Chondrocyte (in vitro differentiated cells): ENCODE results near the gene COX5B. TPM values are rescaled to one million over a fixed set of nuclear protein-coding genes. Genes with fewer than 3 reads are reported as not detected.

Experiments used
- DNase-seq: peaks from one replicate; pipeline ENCODE4 v3.0.0; 2021; ENCODE audit warnings: mixed read lengths, low spot score
- H3K27ac Mint-ChIP-seq: one replicate; pipeline ENCODE4 v1.8.0; 2021; ENCODE audit warnings: mild to moderate bottlenecking, moderate library complexity, mixed read lengths; ENCODE audit not compliant: unreplicated experiment
- H3K27me3 Mint-ChIP-seq: 2 replicates; pipeline ENCODE4 v1.8.0; 2021; ENCODE audit warnings: low read depth, mixed read lengths
- H3K36me3 Mint-ChIP-seq: 2 replicates; pipeline ENCODE4 v1.8.0; 2021; ENCODE audit warnings: low read depth, mixed read lengths
- H3K4me1 Mint-ChIP-seq: 2 replicates; pipeline ENCODE4 v1.8.0; 2021; ENCODE audit warnings: low read depth, mild to moderate bottlenecking, mixed read lengths
- H3K4me3 Mint-ChIP-seq: one replicate; pipeline ENCODE4 v1.8.0; 2021; ENCODE audit warnings: mild to moderate bottlenecking, moderate library complexity, mixed read lengths; ENCODE audit not compliant: unreplicated experiment
- H3K9me3 Mint-ChIP-seq: 2 replicates; pipeline ENCODE4 v1.8.0; 2021; ENCODE audit warnings: low read depth, mixed read lengths
- CTCF ChIP-seq: fragments of 200-600 bp; sonication (generic); IDR thresholded peaks from 2 replicates; pipeline ENCODE4 v1.5.0; 2021; ENCODE audit warnings: antibody characterized with exemption, mild to moderate bottlenecking, moderate library complexity
- total RNA-seq: library from RNA; stranded (reverse); gene quantifications from 3 replicates; pipeline ENCODE4 v1.2.1, GENCODE V29; 2021

COX5B gene
- total RNA-seq, 1 donor from 2014 or later, result 147 TPM

GRCh38 chr2:97658691-97659157 is 12.9 kb downstream of the COX5B start:
- peaks cover 27% of the 10 kb centered on the region for H3K36me3 Mint-ChIP-seq
- H3K27me3 Mint-ChIP-seq, result no peaks in the 10 kb centered on the region
- DNase-seq, result no peak
- H3K4me3 Mint-ChIP-seq, result no peak overlapping the region
- H3K4me1 Mint-ChIP-seq, result peaks cover 23% of the 10 kb centered on the region
- no peak overlapping the region for H3K27ac Mint-ChIP-seq
- TF ChIP-seq CTCF, result no peak
- H3K9me3 Mint-ChIP-seq, result peaks cover 16% of the 10 kb centered on the region

GRCh38 chr2:97659256-97660043 is 13.6 kb downstream of the COX5B start:
- no peak for TF ChIP-seq CTCF
- no peaks in the 10 kb centered on the region for H3K27me3 Mint-ChIP-seq
- peaks cover 23% of the 10 kb centered on the region for H3K4me1 Mint-ChIP-seq
- no peak for DNase-seq
- no peak overlapping the region for H3K4me3 Mint-ChIP-seq
- peaks cover 8% of the 10 kb centered on the region for H3K9me3 Mint-ChIP-seq
- H3K27ac Mint-ChIP-seq, result no peak overlapping the region
- H3K36me3 Mint-ChIP-seq, result peaks cover 22% of the 10 kb centered on the region

GRCh38 chr2:97660044-97660774 is 14.3 kb downstream of the COX5B start:
- DNase-seq, result no peak
- H3K27me3 Mint-ChIP-seq, result no peaks in the 10 kb centered on the region
- no peak overlapping the region for H3K27ac Mint-ChIP-seq
- no peak overlapping the region for H3K4me3 Mint-ChIP-seq
- peaks cover 17% of the 10 kb centered on the region for H3K36me3 Mint-ChIP-seq
- peaks cover 30% of the 10 kb centered on the region for H3K4me1 Mint-ChIP-seq
- peaks cover under 1% of the 10 kb centered on the region for H3K9me3 Mint-ChIP-seq
- no peak for TF ChIP-seq CTCF

GRCh38 chr2:97660775-97661389 is 15.0 kb downstream of the COX5B start:
- Mint-ChIP-seq H3K27ac (no peak overlapping the region), H3K9me3 (no peaks in the 10 kb centered on the region), H3K36me3 (peaks cover 14% of the 10 kb centered on the region), H3K4me1 (peaks cover 30% of the 10 kb centered on the region), H3K4me3 (peak overlapping the region; percentile 6), H3K27me3 (no peaks in the 10 kb centered on the region)
- no peak for DNase-seq
- TF ChIP-seq CTCF, result no peak

- peak overlapping the region; percentile 89 for H3K4me3 Mint-ChIP-seq
- no peak for DNase-seq
- no peaks in the 10 kb centered on the region for H3K9me3 Mint-ChIP-seq
- H3K27me3 Mint-ChIP-seq, result no peaks in the 10 kb centered on the region
- H3K27ac Mint-ChIP-seq, result peak overlapping the region; percentile 96
- peaks cover 30% of the 10 kb centered on the region for H3K4me1 Mint-ChIP-seq
- TF ChIP-seq CTCF, result no peak
- H3K36me3 Mint-ChIP-seq, result peaks cover 12% of the 10 kb centered on the region
These were observed 16.1 kb downstream of the COX5B start for GRCh38 chr2:97661927-97662326.
